Smooth muscle cell (in vitro differentiated cells): Measurements from ENCODE around the gene TCN2. TPM values are rescaled to one million over a fixed set of nuclear protein-coding genes. Genes with fewer than 3 reads are reported as not detected.
A peak's percentile ranks its signal among the peaks of the same experiment; 100 is the strongest.

Source experiments
- DNase-seq: peaks from one replicate; lab custom pipeline; 2025; ENCODE audit not compliant: unreplicated experiment; lab: John Stamatoyannopoulos, UW
- H2AFZ ChIP-seq: fragments of 200-600 bp; sonication (generic); 2 replicates; pipeline ENCODE4 v1.6.0; 2016; ENCODE audit warnings: antibody characterized with exemption, low read depth, mild to moderate bottlenecking
- H3F3A ChIP-seq: fragments of 200-600 bp; sonication (generic); 2 replicates; pipeline ENCODE4 v1.6.0; 2017; ENCODE audit warnings: antibody characterized with exemption, low read depth
- H3K27ac ChIP-seq: fragments of 200-600 bp; sonication (generic); 2 replicates; pipeline ENCODE4 v1.5.1; 2016; ENCODE audit warnings: low read depth, mild to moderate bottlenecking
- H3K27me3 ChIP-seq: fragments of 200-600 bp; sonication (generic); 2 replicates; pipeline ENCODE4 v1.6.1; 2016; ENCODE audit warnings: low read depth, mild to moderate bottlenecking
- H3K36me3 ChIP-seq: fragments of 200-600 bp; sonication (generic); 2 replicates; pipeline ENCODE4 v1.5.1; 2016; ENCODE audit warnings: low read depth
- H3K4me1 ChIP-seq: fragments of 200-600 bp; sonication (generic); 2 replicates; pipeline ENCODE4 v1.5.1; 2016; ENCODE audit warnings: low read depth
- H3K4me2 ChIP-seq: fragments of 200-600 bp; sonication (generic); 2 replicates; pipeline ENCODE4 v1.6.0; 2016; ENCODE audit warnings: mild to moderate bottlenecking
- H3K4me3 ChIP-seq: fragments of 200-600 bp; sonication (generic); 2 replicates; pipeline ENCODE4 v1.5.1; 2016; ENCODE audit warnings: mild to moderate bottlenecking
- H3K79me2 ChIP-seq: fragments of 200-600 bp; sonication (generic); 2 replicates; pipeline ENCODE4 v1.6.0; 2016; ENCODE audit warnings: low read depth, mild to moderate bottlenecking
- H3K9ac ChIP-seq: fragments of 200-600 bp; sonication (generic); 2 replicates; pipeline ENCODE4 v1.6.0; 2016; ENCODE audit warnings: low read depth
- H3K9me3 ChIP-seq: fragments of 200-600 bp; sonication (generic); replicated peaks from 2 replicates; pipeline ENCODE4 v1.5.1; 2016; ENCODE audit warnings: low read depth
- H4K20me1 ChIP-seq: fragments of 200-600 bp; sonication (generic); 2 replicates; pipeline ENCODE4 v1.6.0; 2016; ENCODE audit warnings: low read depth
- CTCF ChIP-seq: fragments of 200-600 bp; sonication (generic); IDR thresholded peaks from 2 replicates; pipeline ENCODE4 v1.5.1; 2017; ENCODE audit warnings: borderline replicate concordance, mild to moderate bottlenecking, antibody characterized with exemption; ENCODE audit not compliant: insufficient read depth, poor library complexity, severe bottlenecking
- WGBS: methylation state at CpG from one replicate; pipeline ENCODE4 v1.1.7; 2016; ENCODE audit warnings: low lambda C conversion rate; 5-methylcytosine and 5-hydroxymethylcytosine counted together
- polyA plus RNA-seq: library from polyadenylated mRNA; unstranded; fragments of >200 nt; fragmentation: Nextera tagmentation; extraction: Ambion mirVana; gene quantifications from 2 replicates; pipeline ENCODE4 v1.2.1, GENCODE V29; 2016
- total RNA-seq: library from RNA; depleted of rRNA; stranded (reverse); fragments of >200 nt; gene quantifications from 2 replicates; pipeline ENCODE4 v1.2.3, GENCODE V29; 2014

TCN2 gene
- total and polyA plus RNA-seq, 2 experiments from 2014 or later = 3.3 to 5.2 TPM

GRCh38 chr22:30607300-30607930 lies 441 bp downstream of the TCN2 start:
- peak overlapping the region; percentile 81 for H2AFZ ChIP-seq
- H3F3A ChIP-seq = no peaks in the 10 kb centered on the region
- no peaks in the 10 kb centered on the region for H3K36me3 ChIP-seq
- H3K79me2 ChIP-seq = no peaks in the 10 kb centered on the region
- H3K4me2 ChIP-seq = peak overlapping the region; percentile 95
- no peak for TF ChIP-seq CTCF
- no peak overlapping the region for H3K9ac ChIP-seq
- no peak overlapping the region for H3K27ac ChIP-seq
- H3K4me1 ChIP-seq = peaks cover 26% of the 10 kb centered on the region
- WGBS = 82% methylated on average over 7 of the region's 7 CpGs
- peak overlapping the region; percentile 60 for H3K4me3 ChIP-seq
- H3K27me3 ChIP-seq = no peaks in the 10 kb centered on the region
- H3K9me3 ChIP-seq = no peaks in the 10 kb centered on the region
- no peak for DNase-seq
- no peaks in the 10 kb centered on the region for H4K20me1 ChIP-seq

GRCh38 chr22:30607939-30608338 lies 965 bp downstream of the TCN2 start:
- TF ChIP-seq CTCF = no peak
- Histone ChIP-seq H3K9me3 (no peaks in the 10 kb centered on the region), H3K9ac (no peak overlapping the region), H3K27me3 (no peaks in the 10 kb centered on the region), H3K27ac (no peak overlapping the region), H3F3A (no peaks in the 10 kb centered on the region), H3K4me2 (no peak overlapping the region), H3K4me3 (no peak overlapping the region), H3K36me3 (no peaks in the 10 kb centered on the region), H3K79me2 (no peaks in the 10 kb centered on the region), H2AFZ (no peak overlapping the region), H3K4me1 (peaks cover 26% of the 10 kb centered on the region), H4K20me1 (no peaks in the 10 kb centered on the region)
- no peak for DNase-seq
- WGBS = 92% methylated on average over 7 of the region's 7 CpGs

- TF ChIP-seq CTCF = no peak
- Histone ChIP-seq H3K4me3 (no peak overlapping the region), H3K4me2 (peak overlapping the region; percentile 43), H3K4me1 (peaks cover 26% of the 10 kb centered on the region), H4K20me1 (no peaks in the 10 kb centered on the region), H3K79me2 (no peaks in the 10 kb centered on the region), H3K9me3 (no peaks in the 10 kb centered on the region), H3K27ac (peak overlapping the region; percentile 58), H2AFZ (peak overlapping the region; percentile 44), H3K9ac (no peak overlapping the region), H3K36me3 (no peaks in the 10 kb centered on the region), H3K27me3 (no peaks in the 10 kb centered on the region), H3F3A (no peaks in the 10 kb centered on the region)
- peak; percentile 4 for DNase-seq
- 52% methylated on average over 17 of the region's 17 CpGs for WGBS
These were observed 2.5 kb downstream of the TCN2 start for GRCh38 chr22:30609260-30610185.
